ENCODE data around the gene OR9K2. TPM values are rescaled to one million over a fixed set of nuclear protein-coding genes. Genes with fewer than 3 reads are reported as not detected.
"Not testable (repeated sequence)": the region's sequence is repeated elsewhere in the genome, so short reads cannot be mapped to it uniquely, and the experiment has no call there.

Gene OR9K2
- total RNA-seq, 2 donors from 2014 or later, result not detected

DNA sequence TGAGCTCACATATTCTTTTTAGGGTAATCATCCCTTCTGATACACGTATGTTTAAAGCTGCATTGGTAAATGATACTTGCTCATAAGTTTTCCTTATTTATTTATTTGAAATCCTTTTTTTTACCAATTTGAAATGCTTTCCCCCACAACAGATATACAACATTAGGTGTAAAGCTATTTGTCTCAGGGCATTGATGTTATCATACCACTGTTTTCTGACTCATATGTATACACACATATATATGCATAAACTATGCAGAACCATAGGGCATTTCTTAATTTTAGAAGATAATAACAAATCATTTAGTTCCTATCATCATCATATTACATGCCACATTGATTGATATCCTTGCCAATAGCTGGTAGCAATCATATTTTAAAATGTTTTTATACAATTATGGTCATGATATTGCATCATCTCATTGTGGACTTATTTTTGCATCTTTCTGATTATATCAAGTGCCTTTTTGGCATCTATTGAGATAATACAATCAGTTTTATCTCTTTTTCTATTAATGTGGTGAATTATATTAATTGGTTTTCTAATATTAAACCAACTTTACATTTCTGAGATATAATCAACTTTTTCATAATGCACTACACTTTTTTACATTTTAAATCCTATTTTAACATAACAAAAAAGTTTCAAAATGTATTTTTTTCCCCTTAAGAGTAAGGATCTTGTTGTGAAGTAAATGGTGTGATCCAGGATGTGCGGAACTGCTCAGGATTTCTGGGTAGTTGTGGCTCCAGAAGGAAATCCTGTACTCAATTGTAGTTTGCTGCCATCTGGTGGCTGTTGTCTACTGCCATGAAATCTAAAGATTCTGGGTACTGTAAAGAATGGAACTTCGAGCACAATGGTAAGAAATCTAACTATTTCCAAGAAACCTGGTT, 16.7 kb downstream of the OR9K2 start:
- H3K4me1 ChIP-seq, result no peaks in the 10 kb centered on the region
- H3K9me3 ChIP-seq, result no peaks in the 10 kb centered on the region
- TF ChIP-seq, protein P1, sequence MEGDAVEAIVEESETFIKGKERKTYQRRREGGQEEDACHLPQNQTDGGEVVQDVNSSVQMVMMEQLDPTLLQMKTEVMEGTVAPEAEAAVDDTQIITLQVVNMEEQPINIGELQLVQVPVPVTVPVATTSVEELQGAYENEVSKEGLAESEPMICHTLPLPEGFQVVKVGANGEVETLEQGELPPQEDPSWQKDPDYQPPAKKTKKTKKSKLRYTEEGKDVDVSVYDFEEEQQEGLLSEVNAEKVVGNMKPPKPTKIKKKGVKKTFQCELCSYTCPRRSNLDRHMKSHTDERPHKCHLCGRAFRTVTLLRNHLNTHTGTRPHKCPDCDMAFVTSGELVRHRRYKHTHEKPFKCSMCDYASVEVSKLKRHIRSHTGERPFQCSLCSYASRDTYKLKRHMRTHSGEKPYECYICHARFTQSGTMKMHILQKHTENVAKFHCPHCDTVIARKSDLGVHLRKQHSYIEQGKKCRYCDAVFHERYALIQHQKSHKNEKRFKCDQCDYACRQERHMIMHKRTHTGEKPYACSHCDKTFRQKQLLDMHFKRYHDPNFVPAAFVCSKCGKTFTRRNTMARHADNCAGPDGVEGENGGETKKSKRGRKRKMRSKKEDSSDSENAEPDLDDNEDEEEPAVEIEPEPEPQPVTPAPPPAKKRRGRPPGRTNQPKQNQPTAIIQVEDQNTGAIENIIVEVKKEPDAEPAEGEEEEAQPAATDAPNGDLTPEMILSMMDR (IDR thresholded peaks at IDR 0.05), result peak; percentile 59
- DNase-seq, result peak; percentile 46
- H3K27ac ChIP-seq, result no peak overlapping the region
- H3K36me3 ChIP-seq, result no peaks in the 10 kb centered on the region
- H3K9ac ChIP-seq (ENCODE audit: low read depth in 2 of 2, low read length in 2 of 2), result no peak overlapping the region
- H3K4me3 ChIP-seq, result no peak overlapping the region
- no peaks in the 10 kb centered on the region for H3K27me3 ChIP-seq
- intact Hi-C loops (cut with DNase I), result loop anchor here (10.0 kb wide), 1 partner anchor 148 kb away; no protein-coding TSS in a partner anchor

DNA sequence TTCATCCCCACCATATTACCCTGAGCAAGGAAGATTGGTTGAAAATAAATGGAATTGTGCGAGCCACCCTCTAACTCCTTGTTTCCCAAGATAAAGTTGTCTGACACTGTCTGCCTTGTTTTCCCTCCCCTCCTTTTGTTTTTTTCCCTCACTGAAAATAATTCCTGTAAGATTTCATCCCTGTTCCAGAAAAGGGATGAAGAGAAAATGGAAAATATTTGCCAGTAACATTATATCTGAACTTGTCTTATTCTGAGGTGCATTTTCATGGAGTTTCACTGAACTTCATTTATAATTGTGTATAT, 17.3 kb downstream of the OR9K2 start:
- DNase-seq, result no peak
- TF ChIP-seq, protein P1 (IDR thresholded peaks at IDR 0.05), result no peak
- no peaks in the 10 kb centered on the region for H3K9me3 ChIP-seq
- H3K27me3 ChIP-seq, result no peaks in the 10 kb centered on the region
- intact Hi-C loops (cut with DNase I), result loop anchor here (10.0 kb wide), 1 partner anchor 149 kb away; no protein-coding TSS in a partner anchor
- no peaks in the 10 kb centered on the region for H3K4me1 ChIP-seq
- no peaks in the 10 kb centered on the region for H3K36me3 ChIP-seq
- H3K9ac ChIP-seq (ENCODE audit: low read depth in 2 of 2, low read length in 2 of 2), result no peak overlapping the region
- H3K4me3 ChIP-seq, result no peak overlapping the region
- no peak overlapping the region for H3K27ac ChIP-seq

DNA sequence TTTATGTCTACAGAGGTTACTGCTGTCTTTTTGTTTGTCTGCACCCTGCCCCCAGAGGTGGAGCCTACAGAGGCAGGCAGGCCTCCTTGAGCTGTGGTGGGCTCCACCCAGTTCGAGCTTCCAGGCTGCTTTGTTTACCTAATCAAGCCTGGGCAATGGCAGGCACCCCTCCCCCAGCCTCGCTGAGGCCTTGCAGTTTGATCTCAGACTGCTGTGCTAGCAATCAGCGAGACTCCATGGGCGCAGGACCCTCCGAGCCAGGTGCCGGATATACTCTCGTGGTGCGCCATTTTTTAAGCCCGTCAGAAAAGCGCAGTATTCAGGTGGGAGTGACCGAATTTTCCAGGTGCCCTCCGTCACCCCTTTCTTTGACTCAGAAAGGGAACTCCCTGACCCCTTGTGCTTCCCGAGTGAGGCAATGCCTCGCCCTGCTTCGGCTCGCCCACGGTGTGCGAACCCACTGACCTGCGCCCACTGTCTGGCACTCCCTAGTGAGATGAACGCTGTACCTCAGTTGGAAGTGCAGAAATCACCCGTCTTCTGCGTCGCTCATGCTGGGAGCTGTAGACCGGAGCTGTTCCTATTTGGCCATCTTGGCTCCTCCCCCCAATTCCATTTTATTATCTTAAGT, 40.9 kb downstream of the OR9K2 start:
- H3K27ac ChIP-seq; H3K9me3 ChIP-seq; H3K9ac ChIP-seq (ENCODE audit: low read depth in 2 of 2, low read length in 2 of 2); intact Hi-C loops (cut with DNase I); H3K4me3 ChIP-seq; H3K27me3 ChIP-seq; DNase-seq; H3K4me1 ChIP-seq; H3K36me3 ChIP-seq: not testable (repeated sequence)

DNA sequence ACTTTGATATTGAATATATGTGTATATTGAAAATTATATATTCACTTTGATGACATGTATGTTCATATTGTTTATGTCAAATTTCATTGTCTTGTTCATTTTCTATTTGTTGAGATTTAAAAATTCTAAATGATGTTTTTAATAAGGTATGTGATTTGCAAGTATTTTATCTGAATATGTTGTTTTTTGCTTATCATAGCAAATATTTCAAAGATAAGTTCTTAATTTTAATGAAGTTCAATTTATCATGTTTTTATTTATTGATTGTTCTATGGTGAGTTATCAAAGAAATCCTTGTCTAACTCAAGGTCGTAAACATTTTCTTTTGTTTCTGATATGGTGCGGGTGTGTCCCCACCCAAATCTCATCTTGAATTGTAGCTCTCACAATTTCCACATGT, 45.2 kb downstream of the OR9K2 start:
- TF ChIP-seq, protein P1 (IDR thresholded peaks at IDR 0.05), result no peak
- no peak overlapping the region for H3K27ac ChIP-seq
- no peaks in the 10 kb centered on the region for H3K9me3 ChIP-seq
- intact Hi-C loops (cut with DNase I), result no loop called here
- H3K36me3 ChIP-seq, result no peaks in the 10 kb centered on the region
- no peaks in the 10 kb centered on the region for H3K27me3 ChIP-seq
- H3K4me1 ChIP-seq, result no peaks in the 10 kb centered on the region
- H3K9ac ChIP-seq (ENCODE audit: low read depth in 2 of 2, low read length in 2 of 2), result no peak overlapping the region
- no peak overlapping the region for H3K4me3 ChIP-seq
- DNase-seq, result no peak

DNA sequence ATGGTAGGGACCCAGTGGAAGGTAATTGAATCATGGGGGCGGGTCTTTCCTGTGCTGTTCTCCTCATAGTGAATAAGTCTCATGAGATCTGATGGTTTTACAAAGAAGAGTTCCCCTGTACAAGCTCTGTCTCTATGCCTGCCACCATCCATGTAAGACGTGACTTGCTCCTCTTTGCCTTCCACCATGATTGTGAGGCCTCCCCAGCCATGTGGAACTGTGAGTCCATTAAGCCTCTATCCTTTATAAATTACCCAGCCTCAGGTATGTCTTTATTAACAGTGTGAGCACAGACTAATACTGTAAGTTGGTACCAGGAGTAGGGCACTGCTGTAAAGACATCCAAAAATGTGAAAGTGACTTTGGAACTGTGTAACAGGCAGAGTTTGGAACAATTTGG, 45.6 kb downstream of the OR9K2 start:
- H3K27ac ChIP-seq; H3K4me1 ChIP-seq; H3K9me3 ChIP-seq; H3K9ac ChIP-seq (ENCODE audit: low read depth in 2 of 2, low read length in 2 of 2); H3K36me3 ChIP-seq; H3K4me3 ChIP-seq; DNase-seq; intact Hi-C loops (cut with DNase I); H3K27me3 ChIP-seq: not testable (repeated sequence)

DNA sequence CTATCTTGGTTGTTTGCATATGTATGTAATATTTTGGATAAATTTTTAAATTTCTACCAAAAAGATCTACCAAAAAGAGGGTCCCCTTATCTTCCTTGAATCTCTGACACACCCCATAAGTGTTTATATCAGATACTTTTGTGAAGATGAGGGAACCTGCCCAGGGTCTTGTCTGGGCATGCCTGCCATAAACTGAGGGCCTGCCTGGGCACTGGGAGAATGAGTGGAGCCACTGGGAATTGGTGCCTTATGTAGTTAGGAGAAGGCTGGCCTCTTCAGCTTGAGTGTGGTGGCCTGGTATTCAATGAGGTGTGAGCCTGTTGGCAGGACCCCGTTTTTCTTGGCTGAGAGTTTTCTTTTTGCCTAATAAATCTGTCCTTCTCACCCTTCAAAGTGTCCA, 46.5 kb downstream of the OR9K2 start:
- H3K27ac ChIP-seq, result no peak overlapping the region
- H3K27me3 ChIP-seq, result no peaks in the 10 kb centered on the region
- intact Hi-C loops (cut with DNase I), result no loop called here
- TF ChIP-seq, protein P1 (IDR thresholded peaks at IDR 0.05), result no peak
- no peaks in the 10 kb centered on the region for H3K4me1 ChIP-seq
- H3K9me3 ChIP-seq, result no peaks in the 10 kb centered on the region
- H3K9ac ChIP-seq (ENCODE audit: low read depth in 2 of 2, low read length in 2 of 2), result no peak overlapping the region
- H3K4me3 ChIP-seq, result no peak overlapping the region
- DNase-seq, result no peak
- no peaks in the 10 kb centered on the region for H3K36me3 ChIP-seq
